CD4-positive, alpha-beta T cell treated with Interleukin-10 for 1 hour (primary cell): ENCODE measurements around the gene CCDC124.

Source experiments
- DNase-seq: peaks from one replicate; pipeline ENCODE4 v3.0.0-alpha.2; 2020

Gene CCDC124

GRCh38 chr19:17989425-17990094 is 56.7 kb downstream of the CCDC124 start:
- no peak for DNase-seq

GRCh38 chr19:17993076-17993813 is 60.4 kb downstream of the CCDC124 start:
- DNase-seq: no peak
